Sigmoid colon (tissue), 4 donors: ENCODE results near the gene DSC3.

Experiments
- EP300 ChIP-seq, 4 donors: sonication (generic); formaldehyde crosslinking; IDR thresholded peaks; one replicate each; pipeline ENCODE4 v1.6.1; 2017; ENCODE audit warnings: antibody characterized with exemption in 4 of 4
- TF ChIP-seq, protein P1 (sequence below), 4 experiments: fragments of 450-650 bp in 3 of 4; fragments of 200-600 bp in 1 of 4; IDR thresholded peaks; one replicate each; pipeline ENCODE4 v1.5.1; 2016 to 2019; ENCODE audit warnings: antibody characterized with exemption in 4 of 4, mild to moderate bottlenecking in 3 of 4, moderate library complexity in 2 of 4

DNA sequence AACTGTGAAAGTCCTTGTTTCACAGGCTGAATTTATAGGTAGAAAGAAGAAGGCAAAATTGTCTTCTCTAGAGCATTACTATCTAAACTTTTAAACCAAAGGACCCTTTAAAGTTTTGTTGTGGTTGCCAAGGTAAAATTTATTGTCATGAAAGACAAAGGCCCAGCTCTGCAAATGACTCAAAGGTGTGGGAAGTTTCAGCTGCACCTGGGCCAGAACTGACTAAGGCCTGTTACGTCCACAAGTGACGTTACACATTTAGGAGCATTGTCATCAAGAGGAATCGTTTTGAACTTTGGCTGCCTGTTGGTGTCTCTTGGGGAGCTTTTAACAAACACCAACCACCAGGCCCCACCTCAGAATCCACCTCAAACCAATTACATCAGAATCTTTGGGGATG, 8.1 kb upstream of the DSC3 start:
- TF ChIP-seq, protein P1, sequence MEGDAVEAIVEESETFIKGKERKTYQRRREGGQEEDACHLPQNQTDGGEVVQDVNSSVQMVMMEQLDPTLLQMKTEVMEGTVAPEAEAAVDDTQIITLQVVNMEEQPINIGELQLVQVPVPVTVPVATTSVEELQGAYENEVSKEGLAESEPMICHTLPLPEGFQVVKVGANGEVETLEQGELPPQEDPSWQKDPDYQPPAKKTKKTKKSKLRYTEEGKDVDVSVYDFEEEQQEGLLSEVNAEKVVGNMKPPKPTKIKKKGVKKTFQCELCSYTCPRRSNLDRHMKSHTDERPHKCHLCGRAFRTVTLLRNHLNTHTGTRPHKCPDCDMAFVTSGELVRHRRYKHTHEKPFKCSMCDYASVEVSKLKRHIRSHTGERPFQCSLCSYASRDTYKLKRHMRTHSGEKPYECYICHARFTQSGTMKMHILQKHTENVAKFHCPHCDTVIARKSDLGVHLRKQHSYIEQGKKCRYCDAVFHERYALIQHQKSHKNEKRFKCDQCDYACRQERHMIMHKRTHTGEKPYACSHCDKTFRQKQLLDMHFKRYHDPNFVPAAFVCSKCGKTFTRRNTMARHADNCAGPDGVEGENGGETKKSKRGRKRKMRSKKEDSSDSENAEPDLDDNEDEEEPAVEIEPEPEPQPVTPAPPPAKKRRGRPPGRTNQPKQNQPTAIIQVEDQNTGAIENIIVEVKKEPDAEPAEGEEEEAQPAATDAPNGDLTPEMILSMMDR (IDR thresholded peaks at IDR 0.05): no peak
- TF ChIP-seq EP300 (IDR thresholded peaks at IDR 0.05): no peak
